Neural crest cell (in vitro differentiated cells): ENCODE results near the gene ASPN. TPM values are rescaled to one million over a fixed set of nuclear protein-coding genes. Genes with fewer than 3 reads are reported as not detected.

Experiments used
- DNase-seq: peaks from one replicate; pipeline ENCODE4 v3.0.0; 2021; ENCODE audit warnings: low read depth, mixed read lengths, low spot score
- H3K27ac Mint-ChIP-seq: one replicate; pipeline ENCODE4 v1.8.0; 2021; ENCODE audit warnings: mild to moderate bottlenecking, mixed read lengths; ENCODE audit not compliant: unreplicated experiment
- H3K27me3 Mint-ChIP-seq: 2 replicates; pipeline ENCODE4 v1.8.0; 2021; ENCODE audit warnings: low read depth, mild to moderate bottlenecking, mixed read lengths
- H3K36me3 Mint-ChIP-seq: 2 replicates; pipeline ENCODE4 v1.8.0; 2021; ENCODE audit warnings: low read depth, mild to moderate bottlenecking, mixed read lengths
- H3K4me1 Mint-ChIP-seq: 2 replicates; pipeline ENCODE4 v1.8.0; 2021; ENCODE audit warnings: mixed read lengths
- H3K4me3 Mint-ChIP-seq: one replicate; pipeline ENCODE4 v1.8.0; 2021; ENCODE audit warnings: mild to moderate bottlenecking, mixed read lengths
- H3K9me3 Mint-ChIP-seq: 2 replicates; pipeline ENCODE4 v1.8.0; 2021; ENCODE audit warnings: mixed read lengths
- CTCF ChIP-seq: fragments of 200-600 bp; sonication (generic); conservative IDR thresholded peaks from 2 replicates; pipeline ENCODE4 v1.5.0; 2021; ENCODE audit warnings: antibody characterized with exemption, mild to moderate bottlenecking
- total RNA-seq: library from RNA; stranded (reverse); gene quantifications from 2 replicates; pipeline ENCODE4 v1.2.1, GENCODE V29; 2021

Gene ASPN
- total RNA-seq, 1 donor from 2014 or later = not detected

GRCh38 chr9:92499701-92500100, 17.4 kb upstream of the ASPN start:
- DNase-seq = no peak
- TF ChIP-seq CTCF = no peak
- peaks cover 2% of the 10 kb centered on the region for H3K9me3 Mint-ChIP-seq
- no peak overlapping the region for H3K4me3 Mint-ChIP-seq
- H3K36me3 Mint-ChIP-seq = no peaks in the 10 kb centered on the region
- no peaks in the 10 kb centered on the region for H3K27me3 Mint-ChIP-seq
- no peak overlapping the region for H3K27ac Mint-ChIP-seq
- peaks cover 16% of the 10 kb centered on the region for H3K4me1 Mint-ChIP-seq

- Mint-ChIP-seq H3K4me1 (peaks cover 16% of the 10 kb centered on the region), H3K36me3 (no peaks in the 10 kb centered on the region), H3K9me3 (peaks cover 2% of the 10 kb centered on the region), H3K27ac (no peak overlapping the region), H3K4me3 (no peak overlapping the region), H3K27me3 (no peaks in the 10 kb centered on the region)
- TF ChIP-seq CTCF = no peak
- no peak for DNase-seq
Observed at GRCh38 chr9:92496396-92497176, 14.3 kb upstream of the ASPN start.

- DNase-seq = no peak
- no peak for TF ChIP-seq CTCF
- peaks cover 16% of the 10 kb centered on the region for H3K4me1 Mint-ChIP-seq
- no peak overlapping the region for H3K27ac Mint-ChIP-seq
- H3K27me3 Mint-ChIP-seq = no peaks in the 10 kb centered on the region
- H3K9me3 Mint-ChIP-seq = peaks cover 2% of the 10 kb centered on the region
- no peak overlapping the region for H3K4me3 Mint-ChIP-seq
- H3K36me3 Mint-ChIP-seq = no peaks in the 10 kb centered on the region
Observed at GRCh38 chr9:92494856-92495255, 12.6 kb upstream of the ASPN start.

GRCh38 chr9:92493749-92494387, 11.6 kb upstream of the ASPN start:
- no peaks in the 10 kb centered on the region for H3K36me3 Mint-ChIP-seq
- H3K9me3 Mint-ChIP-seq = peaks cover 2% of the 10 kb centered on the region
- H3K27ac Mint-ChIP-seq = no peak overlapping the region
- no peak overlapping the region for H3K4me3 Mint-ChIP-seq
- no peak for TF ChIP-seq CTCF
- peaks cover 7% of the 10 kb centered on the region for H3K4me1 Mint-ChIP-seq
- DNase-seq = no peak
- no peaks in the 10 kb centered on the region for H3K27me3 Mint-ChIP-seq

GRCh38 chr9:92492781-92493401, 10.6 kb upstream of the ASPN start:
- no peaks in the 10 kb centered on the region for H3K27me3 Mint-ChIP-seq
- no peak for DNase-seq
- H3K4me1 Mint-ChIP-seq = peaks cover 2% of the 10 kb centered on the region
- H3K27ac Mint-ChIP-seq = no peak overlapping the region
- peaks cover 2% of the 10 kb centered on the region for H3K9me3 Mint-ChIP-seq
- TF ChIP-seq CTCF = no peak
- H3K4me3 Mint-ChIP-seq = no peak overlapping the region
- no peaks in the 10 kb centered on the region for H3K36me3 Mint-ChIP-seq
